Mesenchymal stem cell (in vitro differentiated cells and primary cell): ENCODE results near the gene ATP5F1C.

Source experiments
- DNase-seq: peaks from one replicate; pipeline ENCODE4 v3.0.0-alpha.2; 2013
- H2AFZ ChIP-seq: one replicate; pipeline ENCODE4 v1.6.1; 2013; ENCODE audit warnings: low read depth, mild to moderate bottlenecking, control low read depth, inconsistent platforms, low read length, moderate library complexity
- H2AK5ac ChIP-seq: 2 replicates; pipeline ENCODE4 v1.6.1; 2013; ENCODE audit warnings: low read length, moderate library complexity, mild to moderate bottlenecking, inconsistent platforms; ENCODE audit not compliant: severe bottlenecking
- H2BK120ac ChIP-seq: one replicate; pipeline ENCODE4 v1.6.1; 2013; ENCODE audit warnings: low read depth, mild to moderate bottlenecking, inconsistent platforms, low read length, moderate library complexity
- H2BK12ac ChIP-seq, 2 experiments: one replicate each; pipeline ENCODE4 v1.6.1; 2013; ENCODE audit warnings: inconsistent platforms in 2 of 2, low read length in 2 of 2, mild to moderate bottlenecking in 2 of 2, moderate library complexity in 2 of 2, control low read depth in 1 of 2
- H2BK15ac ChIP-seq: one replicate; pipeline ENCODE4 v1.6.1; 2013; ENCODE audit warnings: mild to moderate bottlenecking, low read depth, inconsistent platforms; ENCODE audit not compliant: poor library complexity, severe bottlenecking
- H2BK5ac ChIP-seq: 2 replicates; pipeline ENCODE4 v1.6.1; 2013; ENCODE audit warnings: low read depth, mild to moderate bottlenecking, low read length, control low read depth, inconsistent platforms; ENCODE audit not compliant: poor library complexity, severe bottlenecking
- H3K14ac ChIP-seq, 2 experiments: one replicate each; pipeline ENCODE4 v1.6.1; 2013; ENCODE audit warnings: inconsistent platforms in 2 of 2, low read length in 2 of 2, control low read depth in 1 of 2, mild to moderate bottlenecking in 1 of 2, moderate library complexity in 1 of 2
- H3K18ac ChIP-seq, 2 experiments: one replicate each; pipeline ENCODE4 v1.6.1; 2013; ENCODE audit warnings: inconsistent platforms in 2 of 2, low read length in 2 of 2, control low read depth in 1 of 2, low read depth in 1 of 2, mild to moderate bottlenecking in 1 of 2
- H3K23ac ChIP-seq, 2 experiments: one replicate each; pipeline ENCODE4 v1.6.1; 2013; ENCODE audit warnings: inconsistent platforms in 2 of 2, low read length in 2 of 2, mild to moderate bottlenecking in 2 of 2, moderate library complexity in 2 of 2, control low read depth in 1 of 2
- H3K27ac ChIP-seq: 2 replicates; pipeline ENCODE4 v1.5.1; 2013; ENCODE audit warnings: mild to moderate bottlenecking, moderate library complexity, low read length, control low read depth, inconsistent platforms; ENCODE audit not compliant: poor library complexity, severe bottlenecking
- H3K27me3 ChIP-seq, 2 experiments: 2 replicates each; pipeline versions ENCODE4 v1.6.1 to v1.7.0; 2013; ENCODE audit warnings: low read length in 2 of 2, mild to moderate bottlenecking in 2 of 2, moderate library complexity in 2 of 2, control low read depth in 1 of 2, inconsistent platforms in 1 of 2; ENCODE audit not compliant: control insufficient read depth in 1 of 2, insufficient read depth in 1 of 2
- H3K36me3 ChIP-seq, 2 experiments: 2 replicates each; pipeline versions ENCODE4 v1.6.1 to v1.7.0; 2013; ENCODE audit warnings: low read length in 2 of 2, control low read depth in 1 of 2, inconsistent platforms in 1 of 2, low read depth in 1 of 2, mild to moderate bottlenecking in 1 of 2; ENCODE audit not compliant: insufficient read depth in 2 of 2, control insufficient read depth in 1 of 2
- H3K4ac ChIP-seq, 2 experiments: one replicate each; pipeline ENCODE4 v1.6.1; 2013; ENCODE audit warnings: inconsistent platforms in 2 of 2, low read length in 2 of 2, mild to moderate bottlenecking in 2 of 2, moderate library complexity in 2 of 2, control low read depth in 1 of 2, low read depth in 1 of 2
- H3K4me1 ChIP-seq: 2 replicates; pipeline ENCODE4 v1.6.1; 2013; ENCODE audit warnings: low read depth, low read length, control low read depth; ENCODE audit not compliant: control insufficient read depth, insufficient read depth
- H3K4me2 ChIP-seq: 2 replicates; pipeline ENCODE4 v1.6.1; 2013; ENCODE audit warnings: low read length, mild to moderate bottlenecking, inconsistent platforms; ENCODE audit not compliant: poor library complexity, severe bottlenecking
- H3K4me3 ChIP-seq, 2 experiments: 2 replicates each; pipeline versions ENCODE4 v1.5.1 to v1.7.0; 2013; ENCODE audit warnings: low read length in 2 of 2, mild to moderate bottlenecking in 2 of 2, control low read depth in 1 of 2, low read depth in 1 of 2; ENCODE audit not compliant: insufficient read depth in 1 of 2
- H3K79me1 ChIP-seq: replicated peaks from 2 replicates; pipeline ENCODE4 v1.6.1; 2013; ENCODE audit warnings: mild to moderate bottlenecking, control low read depth, low read length, inconsistent platforms; ENCODE audit not compliant: poor library complexity, severe bottlenecking
- H3K9ac ChIP-seq: 2 replicates; pipeline ENCODE4 v1.7.0; 2013; ENCODE audit warnings: mild to moderate bottlenecking, low read length, moderate library complexity
- H3K9me3 ChIP-seq: 2 replicates; pipeline ENCODE4 v1.7.0; 2013; ENCODE audit warnings: mild to moderate bottlenecking, low read length; ENCODE audit not compliant: control insufficient read depth
- H4K8ac ChIP-seq: one replicate; pipeline ENCODE4 v1.6.1; 2013; ENCODE audit warnings: inconsistent platforms, mild to moderate bottlenecking, low read length, moderate library complexity
- H4K91ac ChIP-seq: one replicate; pipeline ENCODE4 v1.6.1; 2013; ENCODE audit warnings: mild to moderate bottlenecking, low read length, inconsistent platforms
- whole genome bisulfite sequencing: methylation state at CpG from one replicate; pipeline ENCODE4 v1.1.7; 2013; ENCODE audit warnings: mixed read lengths; 5-methylcytosine and 5-hydroxymethylcytosine counted together

ATP5F1C gene

GRCh38 chr10:7750222-7750621, 37.8 kb upstream of the ATP5F1C start:
- Histone ChIP-seq H3K27me3 (no peaks in the 10 kb centered on the region), H3K23ac (no peak overlapping the region), H3K9ac (no peak overlapping the region), H2BK120ac (no peak overlapping the region), H3K4me1 (no peaks in the 10 kb centered on the region), H2BK12ac (no peak overlapping the region), H3K27ac (no peak overlapping the region), H2BK15ac (no peak overlapping the region), H4K8ac (no peak overlapping the region), H3K4ac (no peak overlapping the region), H3K36me3 (peaks cover 11 to 39% of the 10 kb centered on the region in 2 experiments), H3K4me3 (no peak overlapping the region), H4K91ac (no peak overlapping the region), H3K9me3 (no peaks in the 10 kb centered on the region), H2AFZ (no peak overlapping the region), H2AK5ac (no peak overlapping the region), H3K18ac (no peak overlapping the region), H3K4me2 (no peak overlapping the region), H3K14ac (no peak overlapping the region), H3K79me1 (peaks cover 3% of the 10 kb centered on the region), H2BK5ac (no peak overlapping the region)
- WGBS = 97% methylated on average over 5 of the region's 5 CpGs
- DNase-seq = no peak

- Histone ChIP-seq H3K4me3 (no peak overlapping the region), H2AFZ (no peak overlapping the region), H3K79me1 (peaks cover 6% of the 10 kb centered on the region), H3K18ac (no peak overlapping the region), H3K4ac (no peak overlapping the region), H3K36me3 (peaks cover 14 to 58% of the 10 kb centered on the region in 2 experiments), H3K14ac (no peak overlapping the region), H4K8ac (no peak overlapping the region), H3K9ac (no peak overlapping the region), H2AK5ac (no peak overlapping the region), H2BK12ac (no peak overlapping the region), H3K9me3 (no peaks in the 10 kb centered on the region), H3K27me3 (no peaks in the 10 kb centered on the region), H3K4me1 (no peaks in the 10 kb centered on the region), H4K91ac (no peak overlapping the region), H2BK5ac (no peak overlapping the region), H2BK120ac (no peak overlapping the region), H3K4me2 (no peak overlapping the region), H2BK15ac (no peak overlapping the region), H3K23ac (no peak overlapping the region), H3K27ac (no peak overlapping the region)
- WGBS = 94% methylated on average over 5 of the region's 6 CpGs
- DNase-seq = no peak
Measured at GRCh38 chr10:7752251-7752650, 35.7 kb upstream of the ATP5F1C start.

- no peak overlapping the region for H2BK120ac ChIP-seq
- no peak overlapping the region for H4K8ac ChIP-seq
- no peak for DNase-seq
- no peak overlapping the region for H2BK12ac ChIP-seq
- H2BK15ac ChIP-seq = no peak overlapping the region
- H3K9me3 ChIP-seq = no peaks in the 10 kb centered on the region
- H3K14ac ChIP-seq = no peak overlapping the region
- no peak overlapping the region for H4K91ac ChIP-seq
- peaks cover 6% of the 10 kb centered on the region for H3K79me1 ChIP-seq
- H3K4me3 ChIP-seq = no peak overlapping the region
- no peak overlapping the region for H3K23ac ChIP-seq
- H3K18ac ChIP-seq = no peak overlapping the region
- H3K4ac ChIP-seq = no peak overlapping the region
- no peak overlapping the region for H3K4me2 ChIP-seq
- H3K36me3 ChIP-seq = peaks cover 18 to 82% of the 10 kb centered on the region in 2 experiments
- no peaks in the 10 kb centered on the region for H3K27me3 ChIP-seq
- H3K9ac ChIP-seq = no peak overlapping the region
- H2BK5ac ChIP-seq = no peak overlapping the region
- H3K4me1 ChIP-seq = no peaks in the 10 kb centered on the region
- H2AFZ ChIP-seq = no peak overlapping the region
- WGBS = 100% methylated on average over 2 of the region's 3 CpGs
- H3K27ac ChIP-seq = no peak overlapping the region
- no peak overlapping the region for H2AK5ac ChIP-seq
Measured at GRCh38 chr10:7755103-7755502, 32.9 kb upstream of the ATP5F1C start.

- peaks cover 16 to 91% of the 10 kb centered on the region in 2 experiments for H3K36me3 ChIP-seq
- H2BK12ac ChIP-seq = no peak overlapping the region
- H3K14ac ChIP-seq = no peak overlapping the region
- no peak overlapping the region for H4K8ac ChIP-seq
- H3K23ac ChIP-seq = no peak overlapping the region
- peaks cover 6% of the 10 kb centered on the region for H3K79me1 ChIP-seq
- H2BK15ac ChIP-seq = no peak overlapping the region
- no peak overlapping the region for H3K4me3 ChIP-seq
- no peaks in the 10 kb centered on the region for H3K4me1 ChIP-seq
- H2BK120ac ChIP-seq = no peak overlapping the region
- no peaks in the 10 kb centered on the region for H3K27me3 ChIP-seq
- H3K4ac ChIP-seq = no peak overlapping the region
- peak; percentile 18 for DNase-seq
- no peak overlapping the region for H2AFZ ChIP-seq
- H3K4me2 ChIP-seq = no peak overlapping the region
- no peak overlapping the region for H4K91ac ChIP-seq
- no peak overlapping the region for H2BK5ac ChIP-seq
- no peak overlapping the region for H3K9ac ChIP-seq
- no peak overlapping the region for H2AK5ac ChIP-seq
- H3K18ac ChIP-seq = no peak overlapping the region
- 93% methylated on average over 4 of the region's 7 CpGs for WGBS
- no peak overlapping the region for H3K27ac ChIP-seq
- no peaks in the 10 kb centered on the region for H3K9me3 ChIP-seq
Measured at GRCh38 chr10:7756360-7756992, 31.5 kb upstream of the ATP5F1C start.
